Nasal cavity respiratory epithelium epithelial cell of viscerocranial mucosa (primary cell): ENCODE data around the gene EXOC6B. TPM values are rescaled to one million over a fixed set of nuclear protein-coding genes. Genes with fewer than 3 reads are reported as not detected.

Experiments used
- total RNA-seq: library from RNA; depleted of rRNA; stranded (reverse); fragments of >200 nt; gene quantifications from 2 replicates; pipeline ENCODE4 v1.2.3, GENCODE V29; 2014

The EXOC6B gene
- total RNA-seq = 54.3 and 75.8 TPM in 2 replicates

DNA sequence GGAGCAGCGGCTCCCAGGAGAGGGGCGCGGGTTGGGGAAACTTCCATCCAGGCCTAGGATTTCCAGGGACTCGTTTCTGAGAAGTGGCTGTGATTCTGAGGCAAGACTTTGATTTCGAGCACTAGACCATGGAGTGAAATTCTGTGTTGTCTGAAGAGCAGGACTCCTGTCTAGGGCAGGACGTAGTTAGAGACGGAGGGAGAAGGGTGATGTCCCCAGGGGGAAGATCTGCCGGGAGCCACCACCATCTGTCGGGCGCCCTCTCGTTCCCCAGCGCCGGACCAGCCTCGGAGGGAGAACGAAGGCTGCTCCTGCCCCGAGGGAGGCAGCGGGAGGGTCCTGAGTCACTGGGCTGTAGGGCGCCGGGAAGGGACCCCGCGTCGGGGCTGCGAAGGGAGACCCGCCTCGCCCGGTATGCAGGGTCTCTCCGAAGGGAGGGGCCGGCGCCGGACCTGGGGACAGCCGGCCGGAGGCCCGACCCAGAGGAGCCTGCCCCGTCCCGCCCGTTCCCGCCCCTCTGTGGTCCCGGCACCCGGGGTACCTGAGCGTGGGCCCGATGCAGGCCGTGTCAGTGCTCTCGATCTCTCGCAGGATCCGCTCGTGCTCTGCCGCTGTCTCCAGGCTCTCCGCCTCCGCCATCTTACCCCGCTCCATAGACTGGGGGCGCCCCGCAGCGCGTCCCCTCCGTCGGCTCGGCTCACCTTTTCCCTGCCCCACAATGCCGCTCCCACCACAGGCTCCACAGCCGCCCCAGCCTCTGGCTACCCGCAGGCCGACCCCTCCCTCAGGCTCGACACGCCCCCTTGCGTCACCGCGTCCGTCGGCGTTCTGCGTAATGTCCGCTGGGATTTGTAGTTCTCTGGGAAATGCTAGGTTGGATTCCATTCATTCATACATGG, at the start of gene EXOC6B:
EXOC6B (minus strand) TSS at position 777 of the 899 bp plus-strand sequence.

DNA sequence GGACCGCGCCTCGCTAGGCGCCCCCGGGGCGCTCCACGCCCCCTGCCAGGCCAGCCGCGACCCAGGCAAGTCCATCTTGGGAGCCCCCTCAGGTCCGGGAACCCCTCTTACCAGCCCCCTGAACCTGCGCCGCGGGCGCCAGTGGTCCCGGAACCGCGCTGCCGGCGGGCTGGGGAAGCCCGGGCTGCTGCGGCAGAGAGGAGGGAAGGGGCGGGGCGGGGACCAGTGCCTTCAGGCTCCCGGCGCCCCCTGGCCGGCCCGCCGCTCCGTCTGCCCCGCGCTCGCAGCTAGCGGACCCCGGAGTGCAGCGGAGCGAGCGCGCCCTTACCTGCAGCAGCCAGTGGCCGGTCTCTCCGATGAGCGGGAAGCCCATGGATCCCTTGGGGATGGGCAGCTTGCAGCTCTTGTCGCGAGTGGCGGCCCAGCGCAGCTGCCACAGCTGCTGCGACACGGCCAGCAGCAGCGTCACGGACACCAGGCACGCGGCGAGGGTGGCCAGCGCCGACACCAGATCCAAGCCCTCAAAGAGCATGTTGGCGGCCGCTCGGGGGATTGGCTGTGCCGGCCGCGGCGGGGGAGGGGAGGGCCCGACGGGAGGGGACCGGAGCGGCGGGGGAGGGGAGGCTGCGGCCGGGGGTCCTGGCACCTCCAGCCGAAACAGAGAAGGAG, 678.4 kb downstream of the EXOC6B start, which contains the start of gene CYP26B1:
CYP26B1 (minus strand) TSS at position 560 of the 669 bp plus-strand sequence; CDS start at position 532, 28 bp downstream.

Other genes starting within 250 kb of the EXOC6B start
- 10.6 and 24.2 TPM in 2 replicates for gene SPR, start 61.4 kb upstream of the EXOC6B start, total RNA-seq
- under 0.01 and 0.07 TPM in 2 replicates for gene EMX1, start 91.5 kb upstream of the EXOC6B start, total RNA-seq
- gene SFXN5, start 245.7 kb upstream of the EXOC6B start, total RNA-seq = 3.4 and 13.8 TPM in 2 replicates